Stimulated activated CD8-positive, alpha-beta memory T cell treated with anti-CD3 and anti-CD28 coated beads, Interleukin-7, amount 100 ng/mL, for 1 hour (primary cell): Measurements from ENCODE around the gene MTMR4.
"Not testable (repeated sequence)": the region's sequence is repeated elsewhere in the genome, so short reads cannot be mapped to it uniquely, and the experiment has no call there.

Experiments used
- DNase-seq, 2 donors: peaks; one replicate each; pipeline ENCODE4 v3.0.0-alpha.2; 2020; ENCODE audit warnings: low read depth in 2 of 2

MTMR4 gene

GRCh38 chr17:58513965-58514769 is at the start of gene MTMR4:
TSS of gene MTMR4 (minus strand) at chr17:58514638. CDS start at chr17:58514407, 231 bp downstream.
- DNase-seq, result peak; percentile 25 to 47

- no peak for DNase-seq
Measured at GRCh38 chr17:58560511-58560910, 46.1 kb upstream of the MTMR4 start.

- no peak for DNase-seq
Measured at GRCh38 chr17:58557981-58558380, 43.5 kb upstream of the MTMR4 start.

GRCh38 chr17:58556833-58557250 is 42.4 kb upstream of the MTMR4 start:
- DNase-seq, result no peak

GRCh38 chr17:58555109-58555508 is 40.7 kb upstream of the MTMR4 start:
- DNase-seq, result not testable (repeated sequence)

- no peak for DNase-seq
Measured at GRCh38 chr17:58541249-58541648, 26.8 kb upstream of the MTMR4 start.

- DNase-seq, result no peak
Measured at GRCh38 chr17:58539698-58540097, 25.3 kb upstream of the MTMR4 start.

- DNase-seq, result no peak
Measured at GRCh38 chr17:58538811-58539409, 24.5 kb upstream of the MTMR4 start.

- DNase-seq, result no peak
Measured at GRCh38 chr17:58537266-58537665, 22.8 kb upstream of the MTMR4 start.

GRCh38 chr17:58536542-58536941 is 22.1 kb upstream of the MTMR4 start:
- DNase-seq, result no peak

- no peak for DNase-seq
Measured at GRCh38 chr17:58535431-58535830, 21.0 kb upstream of the MTMR4 start.

GRCh38 chr17:58534901-58535421 is 20.5 kb upstream of the MTMR4 start:
- no peak for DNase-seq

GRCh38 chr17:58534331-58534730 is 19.9 kb upstream of the MTMR4 start:
- no peak for DNase-seq

- no peak for DNase-seq
Measured at GRCh38 chr17:58533616-58534188, 19.3 kb upstream of the MTMR4 start.

GRCh38 chr17:58532555-58532951 is 18.1 kb upstream of the MTMR4 start:
- no peak for DNase-seq

GRCh38 chr17:58531661-58532554 is 17.5 kb upstream of the MTMR4 start:
- DNase-seq, result peak; percentile 23 to 34

- no peak for DNase-seq
Measured at GRCh38 chr17:58531122-58531521, 16.7 kb upstream of the MTMR4 start.

GRCh38 chr17:58530655-58531054 is 16.2 kb upstream of the MTMR4 start:
- DNase-seq, result no peak

GRCh38 chr17:58529275-58529674 is 14.8 kb upstream of the MTMR4 start:
- DNase-seq, result no peak

- no peak for DNase-seq
Measured at GRCh38 chr17:58528443-58528842, 14.0 kb upstream of the MTMR4 start.

GRCh38 chr17:58527949-58528348 is 13.5 kb upstream of the MTMR4 start:
- DNase-seq, result no peak

- DNase-seq, result no peak
Measured at GRCh38 chr17:58527306-58527705, 12.9 kb upstream of the MTMR4 start.
